Thyroid gland (tissue), 4 donors: ENCODE measurements around the gene TPD52L1.

Experiments used
- POLR2A ChIP-seq, 2 donors: fragments of 450-650 bp; IDR thresholded peaks; one replicate each; pipeline ENCODE4 v1.6.1; 2017; ENCODE audit warnings: antibody characterized with exemption in 2 of 2, mild to moderate bottlenecking in 2 of 2, moderate library complexity in 1 of 2
- TF ChIP-seq, protein P1 (sequence below), 6 experiments: fragments of 200-600 bp in 3 of 6; fragments of 450-650 bp in 3 of 6; sonication (generic) in 3 of 6; IDR thresholded peaks; one replicate each; pipeline ENCODE4 v1.5.1; 2016 to 2019; ENCODE audit warnings: antibody characterized with exemption in 6 of 6, mild to moderate bottlenecking in 2 of 6, inconsistent platforms in 1 of 6, moderate library complexity in 1 of 6

DNA sequence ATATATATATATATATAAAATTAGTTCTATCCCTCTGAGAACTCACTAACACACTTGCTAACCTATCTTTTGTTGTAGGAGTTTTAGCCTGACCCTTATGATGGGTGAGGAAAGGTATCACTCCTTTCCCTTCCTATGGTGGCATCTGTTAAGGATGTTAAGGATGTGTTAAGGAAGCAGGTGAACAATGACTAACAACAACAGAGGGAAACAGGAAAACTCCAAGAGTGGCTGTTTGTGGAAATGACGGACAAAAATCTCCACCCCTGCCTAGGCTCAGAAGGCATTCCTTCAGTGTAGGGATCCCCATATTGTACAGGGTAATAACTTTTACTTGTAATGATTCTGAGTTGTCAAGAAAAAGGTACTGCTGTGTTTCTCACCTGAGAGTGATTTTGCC is 8.8 kb upstream of the TPD52L1 start:
- TF ChIP-seq, protein P1, sequence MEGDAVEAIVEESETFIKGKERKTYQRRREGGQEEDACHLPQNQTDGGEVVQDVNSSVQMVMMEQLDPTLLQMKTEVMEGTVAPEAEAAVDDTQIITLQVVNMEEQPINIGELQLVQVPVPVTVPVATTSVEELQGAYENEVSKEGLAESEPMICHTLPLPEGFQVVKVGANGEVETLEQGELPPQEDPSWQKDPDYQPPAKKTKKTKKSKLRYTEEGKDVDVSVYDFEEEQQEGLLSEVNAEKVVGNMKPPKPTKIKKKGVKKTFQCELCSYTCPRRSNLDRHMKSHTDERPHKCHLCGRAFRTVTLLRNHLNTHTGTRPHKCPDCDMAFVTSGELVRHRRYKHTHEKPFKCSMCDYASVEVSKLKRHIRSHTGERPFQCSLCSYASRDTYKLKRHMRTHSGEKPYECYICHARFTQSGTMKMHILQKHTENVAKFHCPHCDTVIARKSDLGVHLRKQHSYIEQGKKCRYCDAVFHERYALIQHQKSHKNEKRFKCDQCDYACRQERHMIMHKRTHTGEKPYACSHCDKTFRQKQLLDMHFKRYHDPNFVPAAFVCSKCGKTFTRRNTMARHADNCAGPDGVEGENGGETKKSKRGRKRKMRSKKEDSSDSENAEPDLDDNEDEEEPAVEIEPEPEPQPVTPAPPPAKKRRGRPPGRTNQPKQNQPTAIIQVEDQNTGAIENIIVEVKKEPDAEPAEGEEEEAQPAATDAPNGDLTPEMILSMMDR (IDR thresholded peaks at IDR 0.05), result no peak
- no peak for TF ChIP-seq POLR2A (IDR thresholded peaks at IDR 0.05)
